ENCODE results near the gene FHDC1.

Gene FHDC1

GRCh38 chr4:152974468-152975379 is 38.6 kb downstream of the FHDC1 start:
- no peak for FAIRE-seq
- no peak for DNase-seq (ENCODE audit: extremely low spot score, insufficient read length, low read depth)

DNA sequence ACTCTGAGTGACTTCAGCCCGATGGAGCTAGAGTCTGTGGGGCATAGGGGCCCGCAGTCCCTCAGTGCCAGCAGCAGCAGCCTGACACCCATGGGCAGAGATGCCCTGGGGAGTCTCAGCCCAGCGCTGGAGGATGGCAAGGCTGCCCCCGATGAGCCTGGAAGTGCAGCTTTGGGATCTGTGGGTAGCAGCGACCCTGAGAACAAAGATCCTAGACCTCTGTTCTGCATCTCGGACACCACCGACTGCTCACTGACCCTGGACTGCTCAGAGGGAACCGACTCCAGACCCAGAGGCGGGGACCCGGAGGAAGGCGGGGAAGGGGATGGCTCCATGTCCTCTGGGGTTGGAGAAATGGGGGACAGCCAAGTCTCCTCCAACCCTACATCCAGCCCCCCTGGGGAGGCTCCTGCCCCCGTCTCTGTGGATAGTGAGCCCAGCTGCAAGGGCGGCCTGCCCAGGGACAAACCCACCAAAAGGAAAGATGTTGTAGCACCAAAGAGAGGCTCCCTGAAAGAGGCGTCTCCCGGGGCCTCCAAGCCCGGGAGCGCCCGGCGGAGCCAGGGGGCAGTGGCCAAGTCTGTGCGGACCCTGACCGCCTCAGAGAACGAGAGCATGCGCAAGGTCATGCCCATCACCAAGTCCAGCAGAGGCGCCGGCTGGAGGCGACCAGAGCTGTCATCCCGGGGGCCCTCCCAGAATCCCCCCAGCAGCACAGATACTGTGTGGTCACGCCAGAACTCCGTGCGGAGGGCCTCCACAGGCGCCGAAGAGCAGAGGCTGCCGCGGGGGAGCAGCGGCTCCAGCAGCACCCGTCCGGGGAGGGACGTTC is 39.5 kb downstream of the FHDC1 start:
- FAIRE-seq (no peak), DNase-seq (ENCODE audit: extremely low spot score, insufficient read length, low read depth) (no peak)

DNA sequence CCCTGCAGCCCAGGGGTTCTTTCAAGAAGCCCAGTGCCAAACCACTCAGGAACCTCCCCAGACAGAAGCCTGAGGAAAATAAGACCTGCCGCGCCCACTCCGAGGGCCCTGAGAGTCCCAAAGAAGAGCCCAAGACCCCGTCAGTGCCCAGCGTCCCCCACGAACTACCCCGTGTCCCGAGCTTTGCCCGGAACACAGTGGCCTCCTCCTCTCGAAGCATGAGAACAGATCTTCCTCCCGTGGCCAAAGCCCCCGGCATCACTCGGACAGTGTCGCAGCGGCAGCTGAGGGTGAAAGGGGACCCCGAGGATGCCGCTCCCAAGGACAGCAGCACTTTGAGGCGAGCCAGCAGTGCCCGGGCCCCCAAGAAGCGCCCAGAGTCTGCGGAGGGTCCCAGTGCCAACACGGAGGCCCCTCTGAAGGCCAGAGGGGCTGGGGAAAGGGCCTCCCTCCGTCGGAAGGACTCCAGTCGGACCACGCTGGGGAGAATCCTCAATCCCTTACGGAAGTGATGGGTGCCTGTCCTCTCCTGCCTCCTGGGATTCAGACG is 40.2 kb downstream of the FHDC1 start:
- DNase-seq (ENCODE audit: extremely low spot score, insufficient read length, low read depth): no peak
- FAIRE-seq: no peak

DNA sequence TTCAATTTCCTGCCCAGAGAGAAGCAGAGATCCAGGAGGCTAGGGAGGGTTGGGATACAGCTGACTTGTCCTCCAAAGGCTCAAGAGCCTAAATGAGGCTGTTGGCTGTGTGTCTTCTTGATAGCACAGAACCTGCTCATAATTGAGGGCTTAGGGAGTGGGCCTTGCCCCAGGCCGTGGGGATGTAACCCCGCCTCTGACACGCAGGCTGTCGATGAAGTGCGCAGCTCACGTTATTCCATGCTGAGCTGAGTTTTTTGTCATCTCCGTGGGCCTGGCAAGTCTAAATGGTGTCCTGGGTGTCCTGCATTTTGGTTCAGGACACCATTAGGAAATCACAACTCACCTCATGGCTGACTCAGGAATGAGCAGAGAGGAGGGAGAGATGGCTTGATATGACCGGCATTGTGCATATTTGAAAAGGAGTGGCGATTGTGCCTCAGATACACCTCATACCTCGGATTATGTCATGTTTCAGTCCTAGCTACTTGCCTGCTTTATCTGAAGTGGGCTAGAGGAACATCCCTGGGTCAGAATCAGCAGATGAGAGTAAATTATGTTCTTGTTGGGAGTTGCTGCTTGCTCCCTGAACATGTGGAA is 43.7 kb downstream of the FHDC1 start:
- DNase-seq (ENCODE audit: extremely low spot score, insufficient read length, low read depth) (no peak), FAIRE-seq (no peak)

DNA sequence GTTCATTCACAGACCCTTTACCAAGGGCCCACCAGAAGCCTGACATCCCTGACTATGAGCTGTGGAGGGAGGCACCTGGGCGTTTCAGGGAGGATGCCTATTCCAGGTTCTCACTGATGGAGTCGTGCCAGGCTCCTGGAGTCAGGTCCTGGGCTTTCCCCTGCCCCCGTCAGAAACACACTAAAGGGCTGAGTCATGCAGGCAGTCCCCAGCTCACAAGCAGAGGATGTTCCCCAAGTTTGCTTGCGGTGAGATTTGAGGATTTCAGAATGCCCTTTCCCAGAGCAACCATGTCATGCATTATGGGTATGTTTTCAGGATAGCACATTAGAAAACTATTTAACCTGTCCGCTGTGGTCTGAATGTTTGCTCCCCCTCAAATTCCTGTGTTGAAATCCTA is 45.2 kb downstream of the FHDC1 start:
- DNase-seq (ENCODE audit: extremely low spot score, insufficient read length, low read depth) (no peak), FAIRE-seq (no peak)

DNA sequence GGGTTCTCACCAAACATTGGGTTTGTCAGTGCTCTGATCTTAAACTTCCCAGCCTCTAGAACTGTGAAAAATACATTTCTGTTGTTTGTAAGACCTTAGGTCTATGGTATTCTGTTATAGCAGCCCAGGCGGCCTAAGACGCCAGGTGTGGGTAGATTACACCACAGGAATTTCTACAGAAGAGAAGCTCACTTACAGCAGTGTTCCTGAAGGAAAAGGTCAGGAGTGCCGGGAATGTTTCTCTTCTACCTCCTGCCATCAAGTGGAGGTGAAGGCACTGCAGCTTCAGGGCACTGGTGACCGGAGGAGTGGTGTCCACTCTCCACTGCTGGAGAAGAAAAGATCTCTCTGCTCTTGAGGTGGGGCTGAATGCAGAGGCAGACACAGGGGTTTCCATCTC is 45.7 kb downstream of the FHDC1 start:
- FAIRE-seq: no peak
- no peak for DNase-seq (ENCODE audit: extremely low spot score, insufficient read length, low read depth)

GRCh38 chr4:152983221-152983620 is 47.1 kb downstream of the FHDC1 start:
- no peak for FAIRE-seq
- DNase-seq (ENCODE audit: extremely low spot score, insufficient read length, low read depth): no peak

DNA sequence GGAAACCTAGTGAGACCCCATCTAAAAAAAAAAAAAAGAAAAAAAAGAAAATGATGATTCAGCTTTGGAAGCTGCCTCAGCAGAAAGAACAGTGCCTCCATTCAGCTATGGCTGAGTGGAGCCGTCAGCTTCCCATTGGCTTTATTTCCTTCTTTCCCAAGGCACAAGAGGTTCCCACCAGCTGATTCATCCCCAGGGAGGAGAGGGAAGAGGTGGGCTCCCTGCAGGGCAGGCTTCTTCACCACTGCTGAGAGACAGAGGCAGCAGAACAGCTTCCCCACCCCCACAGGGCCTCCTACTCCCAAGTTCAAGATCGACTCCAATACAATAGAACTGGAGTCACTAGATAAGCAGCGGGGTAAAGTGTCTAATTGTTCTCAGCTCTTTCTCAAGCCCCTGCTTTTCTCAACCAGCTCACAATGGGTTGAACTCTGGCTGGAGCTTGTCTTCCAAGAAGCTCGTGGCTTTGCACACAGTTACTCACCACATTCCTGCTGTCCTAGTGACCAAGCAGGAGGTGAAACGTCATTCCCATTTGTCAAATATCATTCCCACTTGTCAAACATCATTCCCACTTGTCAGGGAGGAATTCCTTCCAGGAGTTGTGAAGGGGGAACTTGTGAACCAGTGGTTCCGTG is 47.8 kb downstream of the FHDC1 start:
- DNase-seq (ENCODE audit: extremely low spot score, insufficient read length, low read depth) (no peak), FAIRE-seq (no peak)

DNA sequence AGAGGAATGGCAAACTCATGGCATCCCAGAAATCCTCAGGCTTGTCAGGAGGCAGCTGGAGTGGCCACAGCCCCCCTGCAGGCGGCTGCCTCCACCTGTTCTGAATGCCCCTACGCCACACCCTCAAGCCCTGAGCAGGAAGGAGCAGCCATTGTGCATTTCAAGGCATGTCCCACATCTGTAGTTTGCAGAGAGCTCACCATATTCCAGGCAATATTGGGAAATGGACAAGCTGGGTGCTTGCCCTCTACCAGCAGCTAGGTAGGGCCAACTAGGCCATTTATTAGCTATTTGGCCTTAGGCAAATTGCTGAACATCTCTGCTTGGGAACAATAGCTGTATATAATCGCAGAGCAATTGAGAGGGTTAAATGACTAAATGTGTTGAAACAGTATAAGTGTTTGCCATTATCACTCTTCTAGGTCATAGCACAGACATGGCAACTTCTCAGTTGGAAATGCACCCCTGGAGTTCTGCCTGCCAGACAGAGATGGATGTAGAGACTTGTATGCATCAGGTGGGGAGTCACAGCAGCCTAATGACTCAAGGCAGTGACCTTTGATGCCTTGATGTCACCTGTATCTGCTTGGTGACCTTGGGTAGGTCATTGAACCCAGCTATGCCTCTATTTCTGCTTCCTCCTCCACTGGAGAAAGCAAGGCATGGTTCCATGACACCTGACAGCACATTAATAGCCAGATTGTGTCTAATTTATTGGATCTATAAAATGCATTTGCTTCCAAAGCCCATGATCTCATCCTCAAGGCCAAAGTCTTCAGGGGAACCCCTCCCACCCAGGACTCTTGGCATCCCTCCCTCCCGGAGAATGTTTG is 52.8 kb downstream of the FHDC1 start:
- FAIRE-seq (no peak), DNase-seq (ENCODE audit: extremely low spot score, insufficient read length, low read depth) (no peak)

DNA sequence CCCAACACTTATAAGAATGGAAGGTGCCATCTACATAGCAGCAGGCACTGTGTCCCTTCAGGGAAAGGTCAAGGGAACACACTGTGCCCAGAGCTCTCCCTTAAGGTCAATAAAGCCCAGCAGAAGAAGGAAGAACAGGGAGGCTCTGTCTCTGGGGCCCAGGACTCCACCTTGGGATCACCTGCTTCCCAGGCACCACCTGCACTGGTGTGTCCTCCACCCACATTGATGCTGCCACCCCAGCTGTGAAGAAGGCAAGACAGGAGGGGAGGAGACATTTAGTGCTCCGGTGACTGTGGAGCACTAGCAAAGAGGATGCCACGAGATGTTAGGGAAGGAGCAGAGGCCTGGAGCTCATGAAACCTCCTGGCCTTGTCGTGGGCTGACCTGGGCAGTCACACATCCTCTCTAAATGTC is 53.4 kb downstream of the FHDC1 start:
- DNase-seq (ENCODE audit: extremely low spot score, insufficient read length, low read depth) (no peak), FAIRE-seq (no peak)

GRCh38 chr4:152990471-152991131 is 54.5 kb downstream of the FHDC1 start:
- FAIRE-seq (no peak), DNase-seq (ENCODE audit: extremely low spot score, insufficient read length, low read depth) (no peak)

DNA sequence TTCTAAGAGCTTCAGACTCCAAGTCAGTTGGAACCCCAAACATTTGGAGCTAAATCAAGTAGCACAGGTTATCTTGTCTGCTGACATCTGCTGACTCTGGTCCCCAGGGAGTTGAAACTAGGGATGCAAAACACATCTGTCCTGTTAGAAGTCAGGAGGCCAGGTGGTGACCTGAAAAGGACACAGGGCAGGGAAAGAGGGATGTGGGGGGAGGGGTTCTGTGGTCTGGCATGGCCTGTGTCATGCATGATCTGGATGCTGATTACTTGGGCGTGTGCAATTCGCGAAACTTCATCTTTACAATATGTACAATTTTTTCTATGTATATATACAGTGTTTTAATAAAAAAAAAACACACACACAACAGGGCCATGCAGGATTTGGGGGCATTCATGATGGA is 55.3 kb downstream of the FHDC1 start:
- FAIRE-seq: no peak

DNA sequence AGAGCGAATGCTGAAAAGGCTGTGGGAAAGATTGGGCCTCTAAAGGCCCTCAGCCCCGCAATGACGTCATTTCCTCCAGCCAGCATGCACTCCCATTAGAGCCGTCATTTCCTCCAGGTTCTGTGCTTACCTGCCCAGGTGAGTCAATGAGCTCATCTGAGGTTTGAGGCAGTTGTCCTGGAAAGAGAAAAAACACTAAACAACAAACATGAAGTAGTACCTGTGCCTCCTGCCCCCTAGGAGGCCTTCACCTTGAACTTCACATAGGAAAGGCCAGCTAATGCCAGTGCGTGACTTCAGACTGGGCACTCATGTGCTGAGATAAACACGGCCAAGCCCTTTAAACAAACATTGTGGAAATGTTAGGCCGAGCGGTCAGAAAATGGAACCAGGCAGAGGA is 55.9 kb downstream of the FHDC1 start:
- no peak for FAIRE-seq
- DNase-seq (ENCODE audit: extremely low spot score, insufficient read length, low read depth): no peak

More for the DNA sequence above, 55.3 kb downstream of the FHDC1 start:
- no peak for DNase-seq (ENCODE audit: extremely low spot score, insufficient read length, low read depth)

- FAIRE-seq (no peak), DNase-seq (ENCODE audit: extremely low spot score, insufficient read length, low read depth) (no peak)
These were observed 56.3 kb downstream of the FHDC1 start for GRCh38 chr4:152992466-152992865.

DNA sequence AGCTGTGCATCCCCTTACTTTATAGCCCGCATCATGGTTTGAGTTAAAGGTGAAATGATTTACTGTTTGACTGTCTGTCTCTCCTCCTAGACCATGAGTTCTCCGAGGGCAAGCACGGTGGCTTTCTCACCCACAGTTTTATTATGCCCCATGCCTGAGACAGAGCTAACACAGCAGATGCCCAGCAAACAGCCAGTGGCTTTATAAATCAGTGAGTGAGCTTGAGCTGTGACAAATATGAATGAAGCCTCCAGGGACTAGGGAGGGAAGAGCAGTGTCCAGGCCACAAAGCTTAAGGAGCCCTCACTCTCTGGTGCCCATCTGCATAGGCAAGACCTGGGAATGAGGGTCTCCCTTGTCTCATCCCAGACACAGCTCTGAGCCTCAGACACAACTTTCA is 57.9 kb downstream of the FHDC1 start:
- FAIRE-seq: no peak

GRCh38 chr4:152996111-152996571 is 60.0 kb downstream of the FHDC1 start:
- no peak for DNase-seq (ENCODE audit: extremely low spot score, insufficient read length, low read depth)
- FAIRE-seq: no peak

More for the DNA sequence above, 57.9 kb downstream of the FHDC1 start:
- no peak for DNase-seq (ENCODE audit: extremely low spot score, insufficient read length, low read depth)

- DNase-seq (ENCODE audit: extremely low spot score, insufficient read length, low read depth): no peak
- FAIRE-seq: no peak
These were observed 60.5 kb downstream of the FHDC1 start for GRCh38 chr4:152996672-152997071.

- FAIRE-seq: no peak
These were observed 61.2 kb downstream of the FHDC1 start for GRCh38 chr4:152997288-152997687.

More at GRCh38 chr4:152997288-152997687, 61.2 kb downstream of the FHDC1 start:
- no peak for DNase-seq (ENCODE audit: extremely low spot score, insufficient read length, low read depth)

Measured in GM18507 (cell line).